ENCODE results near the gene YPEL2.

- no peak for TF ChIP-seq CBFB (CRISPR knock-in tag; IDR thresholded peaks at IDR 0.05; ENCODE audit: low read depth)
- TF ChIP-seq, protein P1, sequence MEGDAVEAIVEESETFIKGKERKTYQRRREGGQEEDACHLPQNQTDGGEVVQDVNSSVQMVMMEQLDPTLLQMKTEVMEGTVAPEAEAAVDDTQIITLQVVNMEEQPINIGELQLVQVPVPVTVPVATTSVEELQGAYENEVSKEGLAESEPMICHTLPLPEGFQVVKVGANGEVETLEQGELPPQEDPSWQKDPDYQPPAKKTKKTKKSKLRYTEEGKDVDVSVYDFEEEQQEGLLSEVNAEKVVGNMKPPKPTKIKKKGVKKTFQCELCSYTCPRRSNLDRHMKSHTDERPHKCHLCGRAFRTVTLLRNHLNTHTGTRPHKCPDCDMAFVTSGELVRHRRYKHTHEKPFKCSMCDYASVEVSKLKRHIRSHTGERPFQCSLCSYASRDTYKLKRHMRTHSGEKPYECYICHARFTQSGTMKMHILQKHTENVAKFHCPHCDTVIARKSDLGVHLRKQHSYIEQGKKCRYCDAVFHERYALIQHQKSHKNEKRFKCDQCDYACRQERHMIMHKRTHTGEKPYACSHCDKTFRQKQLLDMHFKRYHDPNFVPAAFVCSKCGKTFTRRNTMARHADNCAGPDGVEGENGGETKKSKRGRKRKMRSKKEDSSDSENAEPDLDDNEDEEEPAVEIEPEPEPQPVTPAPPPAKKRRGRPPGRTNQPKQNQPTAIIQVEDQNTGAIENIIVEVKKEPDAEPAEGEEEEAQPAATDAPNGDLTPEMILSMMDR (IDR thresholded peaks at IDR 0.05) = no peak
These were observed 90.3 kb downstream of the YPEL2 start for GRCh38 chr17:59421722-59422121.

Data from WTC11 (cell line).